Upper lobe of right lung (tissue), 1 donor: ENCODE data around the gene COL6A2. TPM values are rescaled to one million over a fixed set of nuclear protein-coding genes. Genes with fewer than 3 reads are reported as not detected.

Experiments
- ATAC-seq: fragments of 200-7000 bp; cut with Tn5 transposase; one replicate; pipeline ENCODE4 v1.9.1; 2020; ENCODE audit warnings: mild to moderate bottlenecking, moderate library complexity
- DNase-seq: peaks from one replicate; pipeline ENCODE4 v3.0.0-alpha.2; 2020
- H3K27ac ChIP-seq: fragments of 200-600 bp; one replicate; pipeline ENCODE4 v1.8.0; 2022
- H3K27me3 ChIP-seq: fragments of 200-600 bp; one replicate; pipeline ENCODE4 v1.8.0; 2022; ENCODE audit warnings: mild to moderate bottlenecking
- H3K36me3 ChIP-seq: fragments of 200-600 bp; one replicate; pipeline ENCODE4 v1.8.0; 2022
- H3K4me1 ChIP-seq: fragments of 200-600 bp; one replicate; pipeline ENCODE4 v1.8.0; 2022
- H3K4me3 ChIP-seq: fragments of 200-600 bp; one replicate; pipeline ENCODE4 v1.8.0; 2022; ENCODE audit warnings: mild to moderate bottlenecking
- H3K9me3 ChIP-seq: fragments of 200-600 bp; one replicate; pipeline ENCODE4 v1.8.0; 2022
- CTCF ChIP-seq: fragments of 200-600 bp; IDR thresholded peaks from one replicate; pipeline ENCODE4 v1.8.0; 2022; ENCODE audit warnings: antibody characterized with exemption
- intact Hi-C: fragments of 100-400 bp; cut with DNase I; formaldehyde crosslinking; loops from one replicate; pipeline ENCODE4 v1.11.0; 2022
- total RNA-seq: library from RNA; stranded (reverse); fragmentation: NEBNext Ultra II Directional; extraction: Animal tissue kit (Norgen Biotek cat#: 25700); gene quantifications from one replicate; pipeline ENCODE4 v1.2.1, GENCODE V29; 2021
- donor health status: DM: no; HTN: yes; CAD: no; lungs with severe emphysema.

The COL6A2 gene
- total RNA-seq, 1 donor from 2014 or later, result 269 TPM

GRCh38 chr21:46061950-46062349 is 36.0 kb upstream of the COL6A2 start:
- Histone ChIP-seq H3K27ac (no peak overlapping the region), H3K36me3 (no peaks in the 10 kb centered on the region), H3K4me1 (peaks cover 22% of the 10 kb centered on the region), H3K27me3 (peaks cover 4% of the 10 kb centered on the region), H3K4me3 (no peak overlapping the region), H3K9me3 (no peaks in the 10 kb centered on the region)
- no peak for TF ChIP-seq CTCF
- intact Hi-C loops, result no loop called here
- ATAC-seq (no peak), DNase-seq (no peak)

- peaks cover 24% of the 10 kb centered on the region for H3K4me1 ChIP-seq
- H3K36me3 ChIP-seq, result no peaks in the 10 kb centered on the region
- TF ChIP-seq CTCF, result no peak
- DNase-seq (no peak), ATAC-seq (no peak)
- H3K9me3 ChIP-seq, result no peaks in the 10 kb centered on the region
- intact Hi-C loops, result no loop called here
- H3K4me3 ChIP-seq, result no peak overlapping the region
- H3K27ac ChIP-seq, result no peak overlapping the region
- peaks cover 5% of the 10 kb centered on the region for H3K27me3 ChIP-seq
These were observed 35.3 kb upstream of the COL6A2 start for GRCh38 chr21:46062471-46063211.

GRCh38 chr21:46063227-46063626 is 34.7 kb upstream of the COL6A2 start:
- intact Hi-C loops, result no loop called here

GRCh38 chr21:46063734-46064680 is 33.9 kb upstream of the COL6A2 start:
- H3K27ac ChIP-seq, result no peak overlapping the region
- intact Hi-C loops, result no loop called here
- no peak overlapping the region for H3K4me3 ChIP-seq
- no peaks in the 10 kb centered on the region for H3K9me3 ChIP-seq
- DNase-seq (peak; percentile 53), ATAC-seq (no peak)
- TF ChIP-seq CTCF, result no peak
- peaks cover 26% of the 10 kb centered on the region for H3K4me1 ChIP-seq
- H3K27me3 ChIP-seq, result peaks cover 8% of the 10 kb centered on the region
- H3K36me3 ChIP-seq, result no peaks in the 10 kb centered on the region

More at GRCh38 chr21:46063227-46063626, 34.7 kb upstream of the COL6A2 start:
- no peak for DNase-seq
- TF ChIP-seq CTCF, result no peak
- H3K4me3 ChIP-seq, result no peak overlapping the region
- no peaks in the 10 kb centered on the region for H3K9me3 ChIP-seq
- H3K27ac ChIP-seq, result no peak overlapping the region
- H3K36me3 ChIP-seq, result no peaks in the 10 kb centered on the region
- ATAC-seq, result no peak
- peaks cover 8% of the 10 kb centered on the region for H3K27me3 ChIP-seq
- H3K4me1 ChIP-seq, result peaks cover 26% of the 10 kb centered on the region

- Histone ChIP-seq H3K27me3 (peaks cover 8% of the 10 kb centered on the region), H3K4me3 (no peak overlapping the region), H3K9me3 (no peaks in the 10 kb centered on the region), H3K4me1 (peaks cover 26% of the 10 kb centered on the region), H3K36me3 (no peaks in the 10 kb centered on the region), H3K27ac (peak overlapping the region; percentile 75)
- intact Hi-C loops, result no loop called here
- DNase-seq (peak; percentile 56), ATAC-seq (no peak)
- no peak for TF ChIP-seq CTCF
These were observed 33.1 kb upstream of the COL6A2 start for GRCh38 chr21:46064870-46065214.
